ENCODE results near the gene TTC34.
"Not testable (repeated sequence)": the region's sequence is repeated elsewhere in the genome, so short reads cannot be mapped to it uniquely, and the experiment has no call there.

TTC34 gene

GRCh38 chr1:2625748-2626147, 175.7 kb downstream of the TTC34 start:
- DNase-seq, result not testable (repeated sequence)

GRCh38 chr1:2625311-2625710, 176.2 kb downstream of the TTC34 start:
- DNase-seq, result no peak

- no peak for DNase-seq
These were observed 176.7 kb downstream of the TTC34 start for GRCh38 chr1:2624735-2625300.

- DNase-seq, result no peak
These were observed 177.7 kb downstream of the TTC34 start for GRCh38 chr1:2623571-2624337.

GRCh38 chr1:2617971-2618470, 183.5 kb downstream of the TTC34 start:
- no peak for DNase-seq

- no peak for DNase-seq
These were observed 187.3 kb downstream of the TTC34 start for GRCh38 chr1:2614145-2614544.

GRCh38 chr1:2612591-2613365, 188.7 kb downstream of the TTC34 start:
- DNase-seq, result no peak

GRCh38 chr1:2611621-2612437, 189.7 kb downstream of the TTC34 start:
- DNase-seq, result no peak

- no peak for DNase-seq
These were observed 190.4 kb downstream of the TTC34 start for GRCh38 chr1:2611031-2611501.

GRCh38 chr1:2610036-2610959, 191.2 kb downstream of the TTC34 start:
- DNase-seq, result no peak

- no peak for DNase-seq
These were observed 192.0 kb downstream of the TTC34 start for GRCh38 chr1:2609319-2610035.

GRCh38 chr1:2607641-2608091, 193.8 kb downstream of the TTC34 start:
- no peak for DNase-seq

GRCh38 chr1:2606881-2607621, 194.4 kb downstream of the TTC34 start:
- no peak for DNase-seq

- no peak for DNase-seq
These were observed 195.1 kb downstream of the TTC34 start for GRCh38 chr1:2606396-2606880.

- no peak for DNase-seq
These were observed 195.7 kb downstream of the TTC34 start for GRCh38 chr1:2605509-2606395.

GRCh38 chr1:2604844-2605508, 196.5 kb downstream of the TTC34 start:
- no peak for DNase-seq

- no peak for DNase-seq
These were observed 197.2 kb downstream of the TTC34 start for GRCh38 chr1:2604156-2604843.
